GM21786 (cell line): ENCODE results near the gene TMEM207.
"Not testable (repeated sequence)": the region's sequence is repeated elsewhere in the genome, so short reads cannot be mapped to it uniquely, and the experiment has no call there.

Experiments
- ATAC-seq: cut with Tn5 transposase; IDR thresholded peaks from one replicate; pipeline ENCODE4 v1.9.1; 2021; ENCODE audit not compliant: unreplicated experiment

TMEM207 gene

GRCh38 chr3:190449801-190450200, at the start of gene TMEM207:
Gene TMEM207, minus strand, starts transcription at chr3:190449901. Its CDS starts 92 bp downstream, at chr3:190449809.
- ATAC-seq, result no peak

- no peak for ATAC-seq
Measured at GRCh38 chr3:190499122-190499521, 49.4 kb upstream of the TMEM207 start.

GRCh38 chr3:190498293-190498692, 48.6 kb upstream of the TMEM207 start:
- ATAC-seq, result no peak

GRCh38 chr3:190497811-190498210, 48.1 kb upstream of the TMEM207 start:
- no peak for ATAC-seq

- ATAC-seq, result no peak
Measured at GRCh38 chr3:190496859-190497258, 47.2 kb upstream of the TMEM207 start.

GRCh38 chr3:190495796-190496195, 46.1 kb upstream of the TMEM207 start:
- ATAC-seq, result no peak

GRCh38 chr3:190495354-190495753, 45.7 kb upstream of the TMEM207 start:
- ATAC-seq, result no peak

GRCh38 chr3:190494907-190495306, 45.2 kb upstream of the TMEM207 start:
- no peak for ATAC-seq

- no peak for ATAC-seq
Measured at GRCh38 chr3:190492966-190493365, 43.3 kb upstream of the TMEM207 start.

GRCh38 chr3:190492129-190492528, 42.4 kb upstream of the TMEM207 start:
- ATAC-seq, result no peak

GRCh38 chr3:190491533-190492054, 41.9 kb upstream of the TMEM207 start:
- ATAC-seq, result no peak

- no peak for ATAC-seq
Measured at GRCh38 chr3:190486908-190487607, 37.4 kb upstream of the TMEM207 start.

- ATAC-seq, result no peak
Measured at GRCh38 chr3:190486533-190486864, 36.8 kb upstream of the TMEM207 start.

- ATAC-seq, result no peak
Measured at GRCh38 chr3:190485830-190486532, 36.3 kb upstream of the TMEM207 start.

- no peak for ATAC-seq
Measured at GRCh38 chr3:190481779-190482178, 32.1 kb upstream of the TMEM207 start.

- ATAC-seq, result not testable (repeated sequence)
Measured at GRCh38 chr3:190473261-190473660, 23.6 kb upstream of the TMEM207 start.

GRCh38 chr3:190467922-190468321, 18.2 kb upstream of the TMEM207 start:
- no peak for ATAC-seq

- ATAC-seq, result no peak
Measured at GRCh38 chr3:190458040-190458439, 8.3 kb upstream of the TMEM207 start.

- no peak for ATAC-seq
Measured at GRCh38 chr3:190456770-190457169, 7.1 kb upstream of the TMEM207 start.

- ATAC-seq, result no peak
Measured at GRCh38 chr3:190455828-190456227, 6.1 kb upstream of the TMEM207 start.

GRCh38 chr3:190448256-190448655, 1.4 kb downstream of the TMEM207 start:
- no peak for ATAC-seq

- ATAC-seq, result no peak
Measured at GRCh38 chr3:190446573-190447279, 3.0 kb downstream of the TMEM207 start.
